ENCODE measurements around the gene CGB2. TPM values are rescaled to one million over a fixed set of nuclear protein-coding genes. Genes with fewer than 3 reads are reported as not detected.

CGB2 gene
- total RNA-seq, 4 donors from 2014 or later = not detected

DNA sequence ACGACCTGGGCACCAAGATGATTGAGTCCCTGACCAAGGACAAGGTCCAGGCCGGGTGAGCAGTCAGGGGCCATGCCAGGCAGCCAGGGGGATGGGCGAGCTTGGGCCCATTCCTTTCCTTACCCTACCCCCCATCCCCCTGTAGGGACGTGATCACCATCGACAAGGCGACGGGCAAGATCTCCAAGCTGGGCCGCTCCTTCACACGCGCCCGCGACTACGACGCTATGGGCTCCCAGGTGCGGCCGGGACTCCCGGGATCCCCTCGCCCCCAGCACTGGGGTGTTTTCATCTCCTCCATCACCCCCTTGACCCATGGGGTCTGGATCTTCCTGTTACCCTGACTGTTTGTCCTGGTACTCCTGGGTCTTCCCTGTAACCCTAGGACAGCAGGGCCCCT lies 21.9 kb upstream of the CGB2 start:
- no peaks in the 10 kb centered on the region for H3K27me3 ChIP-seq
- WGBS, 2 donors (ENCODE audit: low coverage in 1 of 2) = 97% methylated on average over 18 of the region's 18 CpGs; no CpG with 5 or more reads in 1 of the 2 donors
- H3K4me1 ChIP-seq = no peaks in the 10 kb centered on the region
- intact Hi-C loops (cut with DNase I; ENCODE audit: low total_unique reads) = no loop called here
- in situ Hi-C loops (cut with MboI; ENCODE audit: low pct_ligation_motif_present in 1 of 4, low pct_unique_long_range_greater_than_20kb in 1 of 4, low sequenced_read_pairs in 3 of 4) = no loop called here
- no peak overlapping the region for H3K27ac ChIP-seq
- H3K9me3 ChIP-seq = no peaks in the 10 kb centered on the region
- H3K36me3 ChIP-seq = peaks cover 0 to 19% (median 9%) of the 10 kb centered on the region in 4 donors
- DNase-seq = no peak
- no peak for TF ChIP-seq EP300 (IDR thresholded peaks at IDR 0.05; ENCODE audit: low read depth)
- TF ChIP-seq POLR2AphosphoS5 (IDR thresholded peaks at IDR 0.05) = no peak
- TF ChIP-seq, protein P1, sequence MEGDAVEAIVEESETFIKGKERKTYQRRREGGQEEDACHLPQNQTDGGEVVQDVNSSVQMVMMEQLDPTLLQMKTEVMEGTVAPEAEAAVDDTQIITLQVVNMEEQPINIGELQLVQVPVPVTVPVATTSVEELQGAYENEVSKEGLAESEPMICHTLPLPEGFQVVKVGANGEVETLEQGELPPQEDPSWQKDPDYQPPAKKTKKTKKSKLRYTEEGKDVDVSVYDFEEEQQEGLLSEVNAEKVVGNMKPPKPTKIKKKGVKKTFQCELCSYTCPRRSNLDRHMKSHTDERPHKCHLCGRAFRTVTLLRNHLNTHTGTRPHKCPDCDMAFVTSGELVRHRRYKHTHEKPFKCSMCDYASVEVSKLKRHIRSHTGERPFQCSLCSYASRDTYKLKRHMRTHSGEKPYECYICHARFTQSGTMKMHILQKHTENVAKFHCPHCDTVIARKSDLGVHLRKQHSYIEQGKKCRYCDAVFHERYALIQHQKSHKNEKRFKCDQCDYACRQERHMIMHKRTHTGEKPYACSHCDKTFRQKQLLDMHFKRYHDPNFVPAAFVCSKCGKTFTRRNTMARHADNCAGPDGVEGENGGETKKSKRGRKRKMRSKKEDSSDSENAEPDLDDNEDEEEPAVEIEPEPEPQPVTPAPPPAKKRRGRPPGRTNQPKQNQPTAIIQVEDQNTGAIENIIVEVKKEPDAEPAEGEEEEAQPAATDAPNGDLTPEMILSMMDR (IDR thresholded peaks at IDR 0.05) = no peak
- no peak for TF ChIP-seq POLR2A (IDR thresholded peaks at IDR 0.05)
- no peak overlapping the region for H3K4me3 ChIP-seq

DNA sequence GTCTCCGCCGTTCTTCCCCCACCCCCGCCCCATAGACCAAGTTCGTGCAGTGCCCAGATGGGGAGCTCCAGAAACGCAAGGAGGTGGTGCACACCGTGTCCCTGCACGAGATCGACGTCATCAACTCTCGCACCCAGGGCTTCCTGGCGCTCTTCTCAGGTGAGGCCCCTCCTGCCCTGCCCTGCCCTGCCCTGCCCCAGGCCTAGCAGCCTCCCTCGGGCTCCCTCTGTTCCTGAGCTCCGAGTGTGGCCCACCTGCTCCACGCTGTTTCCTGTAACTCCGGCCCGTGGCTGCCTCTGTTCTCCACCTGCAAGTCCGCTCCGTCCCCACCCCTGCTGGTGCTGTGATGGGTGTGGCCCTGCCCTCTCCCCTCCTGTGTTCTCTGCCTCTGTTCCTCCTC lies 21.2 kb upstream of the CGB2 start:
- Histone ChIP-seq H3K27ac (no peak overlapping the region), H3K36me3 (peaks cover 0 to 14% (median 6%) of the 10 kb centered on the region in 4 donors), H3K4me1 (no peaks in the 10 kb centered on the region), H3K27me3 (no peaks in the 10 kb centered on the region), H3K9me3 (no peaks in the 10 kb centered on the region), H3K4me3 (no peak overlapping the region)
- in situ Hi-C loops (cut with MboI; ENCODE audit: low pct_ligation_motif_present in 1 of 4, low pct_unique_long_range_greater_than_20kb in 1 of 4, low sequenced_read_pairs in 3 of 4) (no loop called here), intact Hi-C loops (cut with DNase I; ENCODE audit: low total_unique reads) (no loop called here)
- 88 to 90% methylated on average over 7 to 18 of the region's 18 CpGs for WGBS, 2 donors (ENCODE audit: low coverage in 1 of 2)
- DNase-seq = no peak
- no peak for TF ChIP-seq EP300 (IDR thresholded peaks at IDR 0.05; ENCODE audit: low read depth)
- no peak for TF ChIP-seq POLR2A (IDR thresholded peaks at IDR 0.05)
- no peak for TF ChIP-seq POLR2AphosphoS5 (IDR thresholded peaks at IDR 0.05)
- TF ChIP-seq, protein P1 (IDR thresholded peaks at IDR 0.05) = no peak

DNA sequence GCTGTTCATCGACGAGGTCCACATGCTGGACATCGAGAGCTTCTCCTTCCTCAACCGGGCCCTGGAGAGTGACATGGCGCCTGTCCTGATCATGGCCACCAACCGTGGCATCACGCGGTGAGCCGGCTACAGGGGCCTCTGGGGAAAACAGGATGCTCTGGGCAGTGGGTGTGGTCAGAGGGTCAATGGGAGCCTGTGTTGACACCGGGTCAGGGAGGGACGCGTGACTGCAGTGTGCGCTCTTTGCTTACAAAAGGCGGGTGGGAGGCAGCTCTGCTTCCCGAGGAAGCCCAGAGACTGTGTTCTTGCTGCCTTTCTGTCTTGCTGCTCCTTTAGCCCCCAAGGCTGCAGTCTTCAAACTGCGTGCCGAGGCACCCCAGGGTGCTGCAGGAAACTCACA lies 20.5 kb upstream of the CGB2 start:
- DNase-seq = no peak
- Histone ChIP-seq H3K4me3 (no peak overlapping the region), H3K27ac (no peak overlapping the region), H3K4me1 (no peaks in the 10 kb centered on the region), H3K9me3 (no peaks in the 10 kb centered on the region), H3K27me3 (no peaks in the 10 kb centered on the region), H3K36me3 (peaks cover 0 to 14% (median 3%) of the 10 kb centered on the region in 4 donors)
- intact Hi-C loops (cut with DNase I; ENCODE audit: low total_unique reads) = no loop called here
- TF ChIP-seq, protein P1 (IDR thresholded peaks at IDR 0.05) = no peak
- no peak for TF ChIP-seq POLR2A (IDR thresholded peaks at IDR 0.05)
- in situ Hi-C loops (cut with MboI; ENCODE audit: low pct_ligation_motif_present in 1 of 4, low pct_unique_long_range_greater_than_20kb in 1 of 4, low sequenced_read_pairs in 3 of 4) = no loop called here
- 77 to 90% methylated on average over 2 to 12 of the region's 17 CpGs for WGBS, 2 donors (ENCODE audit: low coverage in 1 of 2)

DNA sequence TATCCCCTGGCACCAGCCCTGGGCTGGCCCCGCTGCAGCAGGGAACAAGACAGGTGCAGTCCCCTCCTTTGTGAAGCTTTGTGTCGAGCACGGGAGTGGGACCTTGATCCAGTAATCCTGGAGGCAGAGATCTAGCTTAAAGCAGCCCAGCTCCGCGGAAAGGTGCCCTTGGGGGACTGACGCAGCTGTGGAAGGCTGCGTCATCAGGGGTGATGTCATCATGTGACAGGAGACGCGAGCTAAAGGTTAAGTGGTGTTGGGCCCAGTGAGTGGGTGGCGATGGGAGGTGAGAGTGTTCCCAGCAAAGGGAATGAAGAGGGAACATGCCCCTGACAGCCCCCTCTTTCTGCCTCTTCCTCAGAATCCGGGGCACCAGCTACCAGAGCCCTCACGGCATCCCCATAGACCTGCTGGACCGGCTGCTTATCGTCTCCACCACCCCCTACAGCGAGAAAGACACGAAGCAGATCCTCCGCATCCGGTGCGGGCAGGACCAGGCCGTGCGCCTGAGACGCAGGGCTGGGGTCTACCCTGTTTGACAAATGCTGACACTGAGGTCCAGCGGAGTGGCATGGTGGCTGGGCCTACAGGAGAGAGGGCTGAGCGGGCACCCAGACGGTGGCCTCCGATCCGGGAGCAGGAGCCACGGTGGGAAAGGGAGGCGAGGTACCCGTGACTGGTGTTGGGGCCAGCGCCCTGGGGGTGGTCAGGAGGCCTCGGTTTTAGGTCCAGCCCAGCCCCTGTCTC lies 17.4 kb upstream of the CGB2 start:
- Histone ChIP-seq H3K9me3 (no peaks in the 10 kb centered on the region), H3K27ac (no peak overlapping the region), H3K27me3 (peaks cover 15% of the 10 kb centered on the region), H3K4me1 (peaks cover 7 to 21% (median 19%) of the 10 kb centered on the region in 4 donors), H3K36me3 (peaks cover 0 to 14% (median 3%) of the 10 kb centered on the region in 4 donors), H3K4me3 (no peak overlapping the region)
- 94% methylated on average over 31 of the region's 32 CpGs; no CpG with 5 or more reads in 1 of the 2 donors for WGBS, 2 donors (ENCODE audit: low coverage in 1 of 2)
- no peak for TF ChIP-seq POLR2AphosphoS5 (IDR thresholded peaks at IDR 0.05)
- TF ChIP-seq POLR2A (IDR thresholded peaks at IDR 0.05) = no peak
- TF ChIP-seq, protein P1 (IDR thresholded peaks at IDR 0.05) = no peak
- no peak for TF ChIP-seq EP300 (IDR thresholded peaks at IDR 0.05; ENCODE audit: low read depth)
- in situ Hi-C loops (cut with MboI; ENCODE audit: low pct_ligation_motif_present in 1 of 4, low pct_unique_long_range_greater_than_20kb in 1 of 4, low sequenced_read_pairs in 3 of 4) (no loop called here), intact Hi-C loops (cut with DNase I; ENCODE audit: low total_unique reads) (no loop called here)
- no peak for DNase-seq
